OCI-LY1 (cell line): Measurements from ENCODE around the gene FLT3.

Source experiments
- CTCF ChIP-seq: fragments of 200-600 bp; sonication (generic), shearing (Covaris generic); IDR thresholded peaks from 2 replicates; pipeline ENCODE4 v1.5.1; 2017; ENCODE audit warnings: mild to moderate bottlenecking, antibody characterized with exemption, low read length, moderate library complexity, mixed read lengths
- EZH2 ChIP-seq: fragments of 200-600 bp; sonication (generic), shearing (Covaris generic); IDR thresholded peaks from 2 replicates; pipeline ENCODE4 v1.8.0; 2017; ENCODE audit warnings: borderline replicate concordance, mixed run types, mild to moderate bottlenecking, antibody characterized with exemption, low read length, moderate library complexity, mixed read lengths

DNA sequence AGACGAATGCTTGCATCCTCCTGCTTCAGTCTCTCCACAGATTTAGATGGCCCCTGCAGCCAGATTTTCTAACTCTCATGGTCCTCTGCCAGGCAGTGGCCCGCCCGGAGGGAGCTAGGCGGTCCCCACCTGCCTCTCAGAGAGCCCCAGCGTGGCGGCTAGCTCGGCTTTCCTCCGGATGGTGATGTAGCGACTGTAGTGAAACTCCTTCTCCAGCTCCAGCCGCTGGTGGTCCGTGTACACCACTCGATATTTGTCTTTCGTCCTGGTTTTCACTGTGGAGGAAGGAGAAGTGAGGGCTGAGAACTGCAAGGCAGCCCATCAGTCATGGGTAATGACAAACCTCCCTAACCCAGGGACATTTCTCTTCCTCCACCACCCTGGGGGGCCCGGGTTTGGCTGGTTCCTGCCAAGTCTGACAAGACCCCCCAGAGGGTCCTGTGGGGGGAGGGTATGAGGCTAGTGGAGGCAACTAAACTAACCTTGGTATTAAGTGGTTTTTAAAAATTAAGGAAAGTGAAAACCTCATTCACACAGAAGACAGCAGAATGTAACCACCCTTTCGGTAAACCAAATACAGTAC, 135.5 kb downstream of the FLT3 start:
- TF ChIP-seq CTCF = no peak
- TF ChIP-seq EZH2 = no peak
